Prostate gland (tissue), 2 donors: Measurements from ENCODE around the gene STUB1. TPM values are rescaled to one million over a fixed set of nuclear protein-coding genes. Genes with fewer than 3 reads are reported as not detected.

Experiments used
- DNase-seq: peaks from one replicate; pipeline ENCODE4 v3.0.0-alpha.2; 2019; ENCODE audit warnings: low spot score
- H3K27ac ChIP-seq, 2 donors: fragments of 200-600 bp; sonication (generic); 2 replicates each; pipeline ENCODE4 v1.5.1; 2017 to 2019
- H3K27me3 ChIP-seq: fragments of 200-600 bp; sonication (generic); replicated peaks from 2 replicates; pipeline ENCODE4 v1.5.1; 2019; ENCODE audit not compliant: insufficient read depth
- H3K36me3 ChIP-seq, 2 donors: fragments of 200-600 bp; sonication (generic); 1 replicate in 1 of 2; 2 replicates in 1 of 2; pipeline versions ENCODE4 v1.5.1 to v1.8.1; 2017 to 2019
- H3K4me1 ChIP-seq: fragments of 200-600 bp; sonication (generic); replicated peaks from 2 replicates; pipeline ENCODE4 v1.5.1; 2019
- H3K4me3 ChIP-seq, 2 donors: fragments of 200-600 bp; sonication (generic); 2 replicates each; pipeline ENCODE4 v1.5.1; 2017 to 2019
- H3K9me3 ChIP-seq: fragments of 200-600 bp; sonication (generic); 2 replicates; pipeline ENCODE4 v1.5.1; 2017
- CTCF ChIP-seq, 4 experiments: fragments of 200-600 bp in 2 of 4; fragments of 450-650 bp in 2 of 4; sonication (generic) in 2 of 4; IDR thresholded peaks; 1 replicate in 3 of 4; 2 replicates in 1 of 4; pipeline ENCODE4 v1.5.1; 2016 to 2019; ENCODE audit warnings: antibody characterized with exemption in 4 of 4, mild to moderate bottlenecking in 2 of 4, moderate library complexity in 2 of 4
- POLR2A ChIP-seq: fragments of 450-650 bp; IDR thresholded peaks from one replicate; pipeline ENCODE4 v1.6.1; 2016; ENCODE audit warnings: antibody characterized with exemption, mild to moderate bottlenecking
- POLR2AphosphoS5 ChIP-seq: sonication (generic); formaldehyde crosslinking; IDR thresholded peaks from one replicate; pipeline ENCODE4 v1.6.1; 2017; ENCODE audit warnings: antibody characterized with exemption
- WGBS: methylation state at CpG from one replicate; pipeline ENCODE4 v1.1.5; 2018; 5-methylcytosine and 5-hydroxymethylcytosine counted together
- intact Hi-C: fragments of 100-400 bp; cut with DNase I; formaldehyde crosslinking; loops from one replicate; pipeline ENCODE4 v1.14.2; 2022
- total RNA-seq, 2 donors: library from RNA; depleted of rRNA; stranded (reverse); fragments of >200 nt; gene quantifications; one replicate each; pipeline ENCODE4 v1.1.0, GENCODE V29; 2016

The STUB1 gene
- total RNA-seq, 2 donors from 2014 or later = 173 to 255 TPM

GRCh38 chr16:633336-634050 is 46.7 kb upstream of the STUB1 start:
- TF ChIP-seq POLR2AphosphoS5 (no peak), CTCF (IDR thresholded peaks at IDR 0.05) (no peak), POLR2A (no peak)
- intact Hi-C loops = no loop called here
- H3K27ac ChIP-seq = no peak overlapping the region
- H3K4me3 ChIP-seq = no peak overlapping the region
- no peak for DNase-seq
- no peaks in the 10 kb centered on the region for H3K9me3 ChIP-seq
- H3K36me3 ChIP-seq = no peaks in the 10 kb centered on the region
- no peaks in the 10 kb centered on the region for H3K27me3 ChIP-seq
- 96% methylated on average over 67 of the region's 74 CpGs for WGBS
- peaks cover 9% of the 10 kb centered on the region for H3K4me1 ChIP-seq

GRCh38 chr16:634051-634670 is 46.0 kb upstream of the STUB1 start:
- no peak for DNase-seq
- Histone ChIP-seq H3K27ac (no peak overlapping the region), H3K4me3 (no peak overlapping the region), H3K4me1 (peaks cover 9% of the 10 kb centered on the region), H3K27me3 (no peaks in the 10 kb centered on the region), H3K9me3 (no peaks in the 10 kb centered on the region), H3K36me3 (no peaks in the 10 kb centered on the region)
- 89% methylated on average over 22 of the region's 22 CpGs for WGBS
- intact Hi-C loops = no loop called here
- TF ChIP-seq POLR2A (no peak), POLR2AphosphoS5 (no peak), CTCF (IDR thresholded peaks at IDR 0.05) (no peak)

- no peaks in the 10 kb centered on the region for H3K36me3 ChIP-seq
- peak overlapping the region in 1 of 2 donors; percentile 64 for H3K4me3 ChIP-seq
- intact Hi-C loops = no loop called here
- H3K27ac ChIP-seq = no peak overlapping the region
- 88% methylated on average over 7 of the region's 7 CpGs for WGBS
- no peak for DNase-seq
- no peaks in the 10 kb centered on the region for H3K27me3 ChIP-seq
- no peak for TF ChIP-seq POLR2A
- TF ChIP-seq POLR2AphosphoS5 = no peak
- no peak for TF ChIP-seq CTCF (IDR thresholded peaks at IDR 0.05)
- peaks cover 9% of the 10 kb centered on the region for H3K4me1 ChIP-seq
- no peaks in the 10 kb centered on the region for H3K9me3 ChIP-seq
Measured at GRCh38 chr16:634996-635395, 45.2 kb upstream of the STUB1 start.

- Histone ChIP-seq H3K27me3 (no peaks in the 10 kb centered on the region), H3K27ac (peak overlapping the region; percentile 97), H3K4me3 (peak overlapping the region; percentile 49 to 64), H3K9me3 (no peaks in the 10 kb centered on the region), H3K4me1 (peaks cover 9% of the 10 kb centered on the region), H3K36me3 (no peaks in the 10 kb centered on the region)
- DNase-seq = no peak
- WGBS = 3% methylated on average over 52 of the region's 55 CpGs
- TF ChIP-seq POLR2AphosphoS5 = no peak
- TF ChIP-seq CTCF (IDR thresholded peaks at IDR 0.05) = no peak
- no peak for TF ChIP-seq POLR2A
- intact Hi-C loops = loop anchor here (2.0 kb wide), 1 partner anchor 47 kb away; no protein-coding TSS in a partner anchor
Measured at GRCh38 chr16:635573-636205, 44.5 kb upstream of the STUB1 start.
